Activated T-cell treated with anti-CD3 and anti-CD28 coated beads, Interleukin-2, amount 50 U/mL, for 48 hours (primary cell): ENCODE measurements around the gene PHF8.

ENCODE experiments used
- DNase-seq, 2 experiments: peaks; one replicate each; pipeline ENCODE4 v3.0.0-alpha.2; 2020

The PHF8 gene

GRCh38 chrX:54012830-54013500 lies 31.3 kb downstream of the PHF8 start:
- DNase-seq = no peak

DNA sequence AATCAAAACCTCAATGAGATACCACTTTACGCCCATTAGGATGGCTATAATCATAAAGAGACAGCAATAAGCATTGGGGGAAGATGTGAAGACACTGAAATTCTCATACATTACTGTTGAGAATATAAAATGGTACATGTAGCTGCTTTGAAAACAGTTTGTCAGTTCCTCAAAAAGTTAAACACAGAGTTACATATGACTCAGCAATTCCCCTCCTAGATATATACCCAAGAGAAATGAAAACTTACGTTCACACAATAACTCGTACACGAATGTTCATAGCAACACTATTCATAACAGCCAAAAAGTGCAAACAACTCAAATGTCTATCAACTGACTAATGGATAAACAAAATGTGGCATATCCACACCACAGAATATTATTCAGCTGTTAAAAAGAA lies 36.6 kb downstream of the PHF8 start:
- no peak for DNase-seq

GRCh38 chrX:53997724-53998123 lies 46.5 kb downstream of the PHF8 start:
- no peak for DNase-seq

- no peak for DNase-seq
Observed at GRCh38 chrX:53992589-53992988, 51.7 kb downstream of the PHF8 start.

DNA sequence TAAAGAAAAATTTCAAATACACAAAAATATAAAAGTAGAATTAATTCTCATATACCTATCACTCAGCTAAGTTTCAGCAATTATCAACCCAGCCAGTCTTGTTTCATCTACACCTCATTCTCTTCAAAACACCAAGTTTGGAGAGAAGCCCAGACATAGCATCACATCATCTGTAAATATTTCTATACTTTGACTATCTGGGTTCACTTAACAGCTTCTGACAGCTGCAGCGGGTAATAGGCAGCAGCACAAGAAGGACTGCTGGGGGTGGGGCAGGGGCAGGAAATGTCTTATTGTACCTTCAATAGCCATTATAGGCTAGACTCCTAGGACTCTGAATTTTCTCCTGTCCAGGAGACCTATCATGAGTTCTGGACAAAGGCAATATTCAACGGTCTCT lies 54.1 kb downstream of the PHF8 start:
- DNase-seq = no peak

DNA sequence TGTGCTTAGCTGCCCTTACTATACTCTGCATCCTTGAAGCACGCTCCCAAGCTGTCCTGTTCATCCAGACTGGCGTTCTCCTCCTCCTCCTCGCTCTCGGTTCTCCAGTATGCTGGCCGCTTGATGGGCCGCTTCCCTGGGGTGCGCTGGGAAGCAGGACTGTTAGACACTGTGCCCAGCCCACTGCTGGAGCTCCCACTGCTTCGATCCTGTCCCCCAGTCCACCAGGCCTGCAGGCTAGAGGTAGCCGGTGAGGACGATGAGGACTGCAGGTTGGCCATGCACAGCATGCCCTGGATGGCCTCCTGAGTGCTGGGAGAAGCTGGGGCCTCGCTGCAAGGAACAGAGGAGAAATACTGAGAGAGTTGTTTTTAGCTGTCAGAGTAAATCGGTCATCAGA lies 59.4 kb downstream of the PHF8 start:
- no peak for DNase-seq

DNA sequence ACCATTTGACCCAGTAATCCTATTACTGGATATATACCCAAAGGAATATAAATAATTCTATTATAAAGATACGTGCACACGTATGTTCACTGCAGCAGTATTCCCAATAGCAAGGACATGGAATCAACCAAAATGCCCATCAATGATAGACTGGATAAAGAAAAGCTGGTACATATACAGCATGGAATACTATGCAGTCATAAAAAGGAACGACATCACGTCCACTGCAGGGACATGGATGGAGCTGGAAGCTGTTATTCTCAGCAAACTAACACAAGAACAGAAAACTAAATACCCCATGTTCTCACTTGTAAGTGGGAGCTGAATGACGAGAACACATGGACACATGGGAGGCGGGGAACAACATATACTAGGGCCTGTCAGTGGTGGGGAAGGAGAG lies 69.7 kb downstream of the PHF8 start:
- no peak for DNase-seq

- no peak for DNase-seq
Observed at GRCh38 chrX:53969540-53969939, 74.7 kb downstream of the PHF8 start.

DNA sequence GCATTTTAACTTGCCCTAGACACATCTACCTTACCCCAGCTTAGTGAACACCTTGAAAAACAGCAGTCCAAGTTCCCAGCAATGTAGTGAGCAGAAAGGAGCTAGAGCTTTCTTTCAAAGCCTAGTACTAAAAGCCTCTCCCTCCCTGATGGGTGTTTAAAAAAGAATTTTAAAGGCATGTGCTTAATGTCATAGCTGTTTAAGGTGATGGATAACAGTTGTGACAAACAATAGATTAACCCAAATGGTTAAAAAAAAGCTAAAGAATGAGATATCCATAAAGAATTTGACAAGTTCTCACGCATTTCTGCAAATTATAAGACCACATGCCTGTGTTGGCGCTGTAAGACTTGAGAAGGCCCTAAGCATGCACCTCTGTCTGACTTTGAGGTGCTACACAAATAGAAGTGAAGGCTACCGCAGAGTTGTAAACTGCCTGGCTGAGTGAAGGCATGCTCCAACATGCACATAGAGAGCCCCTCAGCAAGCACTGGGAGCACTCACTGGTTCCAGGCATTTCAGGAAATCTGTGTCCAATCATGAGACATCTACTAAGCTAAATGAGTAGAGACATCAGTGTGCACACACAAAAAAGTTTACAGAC lies 94.0 kb downstream of the PHF8 start:
- no peak for DNase-seq

- no peak for DNase-seq
Observed at GRCh38 chrX:53940180-53940579, 104.1 kb downstream of the PHF8 start.

DNA sequence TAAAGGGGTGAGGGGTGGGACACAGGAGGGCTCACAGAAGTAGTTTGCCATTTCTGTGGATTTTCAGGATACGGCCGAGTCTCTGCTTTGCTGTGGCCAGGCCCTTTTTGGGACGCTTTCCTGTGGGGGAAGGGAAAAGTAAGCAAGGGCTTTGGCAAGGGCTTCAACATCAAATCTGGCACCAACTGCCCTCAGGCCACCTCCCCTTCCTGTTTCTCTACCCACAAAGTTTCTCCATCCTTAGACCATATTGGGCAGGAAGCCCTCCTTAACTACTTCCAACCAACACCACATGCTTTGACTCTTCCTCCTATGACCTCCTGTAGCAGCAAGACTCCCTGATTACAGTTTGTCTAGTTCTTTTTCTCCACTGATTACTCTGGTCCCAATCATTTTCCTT lies 105.1 kb downstream of the PHF8 start:
- DNase-seq = no peak

- DNase-seq = no peak
Observed at GRCh38 chrX:53930515-53931380, 113.5 kb downstream of the PHF8 start.

DNA sequence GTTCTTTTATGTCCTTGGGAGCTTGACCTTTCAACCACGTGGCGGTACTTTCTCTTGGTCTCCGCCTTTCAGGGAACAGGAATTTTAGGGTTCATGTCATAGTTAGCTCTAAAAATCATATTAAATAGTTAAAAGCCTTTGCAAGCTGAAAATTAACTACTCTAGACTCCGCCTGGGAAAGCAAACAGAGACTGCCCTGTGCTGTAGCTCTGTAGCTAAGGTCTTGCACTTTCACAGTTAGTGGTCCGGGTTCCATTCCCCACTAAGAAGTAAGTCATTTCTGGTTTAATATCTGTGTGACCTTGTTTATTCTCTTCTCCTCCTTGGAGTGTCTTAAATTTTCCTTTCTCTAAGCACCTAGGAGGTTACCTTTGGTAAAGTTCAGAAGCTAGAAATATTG lies 118.2 kb downstream of the PHF8 start:
- no peak for DNase-seq

DNA sequence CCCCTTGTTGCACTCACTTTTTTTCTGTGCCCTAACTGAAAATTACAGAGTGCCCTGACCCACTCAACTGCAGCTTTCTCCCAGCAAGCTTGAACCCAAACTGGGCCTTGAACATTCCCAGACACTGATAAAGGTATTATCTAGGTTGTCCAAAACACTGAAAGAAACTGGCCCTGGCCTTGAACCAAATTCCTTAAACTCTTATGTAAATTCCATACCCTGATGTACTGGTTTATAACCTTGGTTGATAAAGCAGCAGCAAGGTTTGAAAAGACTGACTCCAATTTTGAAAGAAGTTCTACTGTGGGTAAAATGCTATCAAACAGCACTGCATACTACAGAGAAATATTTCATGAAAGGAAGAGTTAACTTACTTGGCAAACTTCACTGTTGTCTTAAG lies 125.6 kb downstream of the PHF8 start:
- no peak for DNase-seq

DNA sequence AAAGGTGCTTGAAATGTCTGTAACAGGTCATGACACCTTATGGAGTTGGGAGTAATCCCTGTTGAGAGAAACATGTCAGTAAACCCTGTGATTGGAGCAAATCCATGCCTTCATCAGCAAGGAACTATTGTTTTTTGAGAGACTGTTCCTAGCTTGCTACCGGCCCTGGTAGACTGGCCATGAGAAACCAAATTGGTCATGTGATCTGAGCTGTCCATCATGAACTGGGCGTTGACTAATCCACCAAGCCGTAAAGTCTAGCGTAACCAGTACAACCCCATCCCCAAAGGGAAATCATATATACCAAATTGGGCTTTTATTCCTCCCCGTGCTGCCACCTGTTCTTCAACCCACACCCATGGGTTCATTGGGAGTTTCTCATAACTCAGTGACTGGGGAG lies 143.7 kb downstream of the PHF8 start:
- DNase-seq = no peak

DNA sequence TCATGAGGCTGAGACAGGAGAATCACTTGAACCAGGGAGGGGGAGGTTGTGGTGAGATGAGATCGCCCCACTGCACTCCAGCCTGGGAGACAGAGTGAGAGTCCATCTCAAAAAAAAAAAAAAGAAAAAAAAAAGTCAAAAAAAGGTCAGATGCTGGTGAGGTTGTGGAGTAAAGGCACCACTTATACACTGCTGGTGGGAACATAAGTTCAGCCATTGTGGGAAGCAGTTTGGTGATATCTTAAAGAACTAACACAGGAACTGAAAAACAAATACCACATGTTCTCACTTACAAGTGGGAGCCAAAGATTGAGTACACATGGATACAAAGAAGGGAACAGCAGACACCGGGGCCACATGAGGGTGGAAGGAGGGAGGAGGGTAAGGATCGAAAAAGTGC lies 149.0 kb downstream of the PHF8 start:
- DNase-seq = no peak
